HG02798 (cell line): Measurements from ENCODE around the gene GCNT3.
"Not testable (repeated sequence)": the region's sequence is repeated elsewhere in the genome, so short reads cannot be mapped to it uniquely, and the experiment has no call there.

ENCODE experiments used
- ATAC-seq: cut with Tn5 transposase; IDR thresholded peaks from one replicate; pipeline ENCODE4 v1.9.1; 2021; ENCODE audit warnings: mild to moderate bottlenecking; ENCODE audit not compliant: unreplicated experiment, poor library complexity

Gene GCNT3

DNA sequence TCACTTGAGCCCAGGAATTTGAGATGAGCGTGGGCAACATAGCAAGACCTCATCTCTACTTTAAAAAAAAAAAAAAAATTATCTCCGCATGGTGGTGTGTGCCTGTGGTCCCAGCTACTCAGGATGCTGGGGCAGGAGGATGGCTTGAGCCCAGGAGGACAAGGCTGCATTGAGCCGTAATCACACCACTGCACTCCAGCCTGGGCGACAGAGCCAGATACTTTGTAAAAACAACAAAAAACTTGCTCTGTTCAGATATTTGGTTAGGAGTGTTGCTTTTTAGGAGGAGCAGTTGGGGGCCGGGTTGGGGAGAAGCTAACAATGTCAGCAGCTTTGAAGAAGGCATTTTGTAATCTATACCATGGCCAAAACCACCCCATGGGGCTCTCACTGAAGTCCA lies 4.1 kb downstream of the GCNT3 start:
- ATAC-seq = no peak

DNA sequence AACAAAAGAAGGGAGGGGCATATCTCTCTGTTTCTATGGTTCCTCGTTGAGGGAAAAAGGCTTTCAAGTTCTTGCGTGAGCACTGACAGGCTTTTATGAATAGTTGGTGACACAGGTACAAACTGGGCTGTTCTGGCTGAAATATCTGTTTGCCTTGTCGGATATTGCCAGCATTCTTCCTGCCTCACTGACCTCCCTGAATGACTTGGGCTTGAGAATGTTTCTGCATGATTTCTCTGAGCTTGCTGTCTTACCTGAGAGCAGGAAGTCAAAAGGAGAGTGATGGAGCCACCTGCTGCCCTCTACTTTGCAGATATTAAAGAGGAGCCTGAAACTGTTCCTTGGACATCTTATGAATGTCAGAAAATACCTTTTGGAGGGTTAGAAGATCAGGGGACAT lies 4.8 kb downstream of the GCNT3 start:
- no peak for ATAC-seq

DNA sequence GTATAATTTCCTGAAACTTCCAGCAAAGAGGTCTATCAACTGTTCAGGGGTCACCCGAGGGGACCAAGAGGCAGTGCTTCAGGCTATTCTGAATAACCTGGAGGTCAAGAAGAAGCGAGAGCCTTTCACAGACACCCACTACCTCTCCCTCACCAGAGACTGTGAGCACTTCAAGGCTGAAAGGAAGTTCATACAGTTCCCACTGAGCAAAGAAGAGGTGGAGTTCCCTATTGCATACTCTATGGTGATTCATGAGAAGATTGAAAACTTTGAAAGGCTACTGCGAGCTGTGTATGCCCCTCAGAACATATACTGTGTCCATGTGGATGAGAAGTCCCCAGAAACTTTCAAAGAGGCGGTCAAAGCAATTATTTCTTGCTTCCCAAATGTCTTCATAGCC lies 6.8 kb downstream of the GCNT3 start:
- ATAC-seq = no peak

DNA sequence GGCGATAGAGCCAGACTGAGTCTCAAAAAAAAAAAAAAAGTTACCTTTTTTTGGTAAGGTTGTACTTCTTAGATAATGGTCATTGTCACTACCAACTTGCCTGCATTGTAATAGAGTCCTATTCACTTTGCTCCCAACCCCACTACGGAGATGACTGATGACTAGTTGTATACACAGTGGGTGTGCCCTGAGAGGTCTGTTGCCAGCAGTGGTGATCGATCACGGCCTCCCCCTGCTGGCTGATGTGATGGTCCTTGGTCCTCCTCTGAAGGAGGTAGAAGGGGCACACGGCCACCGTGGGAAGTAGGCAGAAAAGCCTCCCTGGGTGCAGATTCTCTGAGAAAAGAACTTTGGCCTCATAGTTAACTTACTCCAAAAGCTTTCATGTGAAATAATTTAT lies 10.7 kb downstream of the GCNT3 start:
- ATAC-seq = peak; percentile 68

DNA sequence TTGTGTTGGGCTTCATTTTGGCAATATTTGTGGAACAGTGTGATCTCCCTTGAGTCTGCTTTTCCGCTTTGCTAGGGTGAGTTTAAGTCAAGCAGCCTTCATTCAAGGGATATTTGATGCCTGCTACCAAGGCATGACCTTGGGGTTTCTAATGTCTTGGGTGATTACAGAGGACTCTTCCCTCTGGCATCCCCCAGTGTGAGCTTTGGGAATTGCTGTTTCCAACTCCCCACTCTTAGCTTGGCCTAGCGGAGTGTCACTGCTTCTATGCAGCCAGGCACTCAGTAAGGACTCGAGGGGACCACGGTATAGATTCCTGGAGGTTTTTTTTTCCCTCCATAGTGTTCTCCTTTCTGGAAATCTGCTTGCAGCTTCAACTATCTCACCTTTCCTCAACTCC lies 21.1 kb downstream of the GCNT3 start:
- no peak for ATAC-seq

DNA sequence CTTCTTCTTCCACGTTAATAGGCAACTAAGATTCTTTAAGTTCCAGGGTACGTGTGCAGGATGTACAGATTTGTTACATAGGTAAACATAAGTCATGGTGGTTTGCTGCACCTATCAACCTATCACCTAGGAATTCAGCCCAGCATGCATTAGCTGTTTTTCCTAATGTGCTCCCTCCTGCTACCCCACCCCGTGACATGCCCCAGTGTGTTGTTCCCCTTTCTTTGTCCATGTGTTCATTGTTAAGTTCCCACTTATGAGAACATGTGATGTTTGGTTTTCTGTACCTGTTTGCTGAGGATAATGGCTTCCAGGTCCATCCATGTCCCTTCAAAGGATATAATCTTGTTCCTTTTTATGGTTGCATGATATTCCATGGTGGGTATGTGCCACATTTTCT lies 24.6 kb downstream of the GCNT3 start:
- no peak for ATAC-seq

DNA sequence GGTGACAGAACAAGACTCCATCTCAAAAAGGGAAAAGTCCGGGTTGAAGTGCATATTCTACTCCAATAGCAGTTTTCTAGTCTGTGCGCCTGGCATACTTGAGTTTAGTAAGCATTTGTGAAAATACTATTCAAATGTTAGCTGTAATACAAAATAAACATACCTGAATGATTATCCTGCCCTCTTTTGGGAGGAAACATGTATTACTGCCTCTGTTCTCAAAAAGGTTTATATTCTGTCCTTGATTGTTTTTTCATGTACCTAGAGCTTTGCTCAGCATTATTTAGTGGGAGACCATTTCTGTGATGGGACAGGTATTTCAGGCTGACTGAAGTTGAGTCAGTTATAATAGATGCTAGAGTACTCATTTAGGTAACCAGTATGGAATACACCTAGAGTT lies 25.9 kb downstream of the GCNT3 start:
- ATAC-seq = not testable (repeated sequence)

DNA sequence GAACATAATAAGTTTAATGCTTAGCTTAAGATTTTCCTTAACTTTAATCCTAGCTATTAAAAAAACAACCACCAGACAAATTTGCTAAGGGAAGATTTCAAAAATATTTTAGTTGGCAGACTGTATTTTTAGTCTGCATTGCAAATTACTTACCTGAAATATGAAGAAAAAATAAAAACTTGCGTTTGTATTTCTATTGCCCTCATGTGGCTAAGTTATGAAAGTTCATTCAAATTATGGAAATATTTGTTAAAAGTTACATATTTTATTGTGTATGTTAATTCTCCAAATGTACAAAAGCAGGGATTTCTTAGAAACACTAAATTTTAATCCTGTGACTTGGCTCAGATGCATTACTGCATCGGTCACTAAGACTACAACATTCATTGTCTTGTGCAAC lies 30.8 kb downstream of the GCNT3 start:
- no peak for ATAC-seq

DNA sequence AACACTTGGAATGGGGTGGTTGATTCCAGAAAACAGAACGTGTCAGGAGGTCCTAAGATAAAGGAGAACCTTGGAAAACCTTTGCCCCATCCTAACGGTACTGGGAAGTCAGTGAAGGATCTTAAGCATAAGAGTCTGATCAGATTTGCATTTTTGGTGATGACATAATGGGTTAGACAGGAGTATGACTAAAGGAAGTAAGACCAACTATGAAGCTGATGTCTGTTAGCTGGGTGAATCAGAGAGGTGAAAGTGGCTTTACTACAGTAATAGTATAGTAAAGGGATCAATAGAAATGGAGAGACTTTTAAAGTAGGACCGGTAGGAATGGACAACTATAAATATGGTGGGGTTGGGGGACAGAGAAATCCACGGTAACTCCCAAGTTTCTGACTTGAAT lies 33.2 kb downstream of the GCNT3 start:
- ATAC-seq = no peak

DNA sequence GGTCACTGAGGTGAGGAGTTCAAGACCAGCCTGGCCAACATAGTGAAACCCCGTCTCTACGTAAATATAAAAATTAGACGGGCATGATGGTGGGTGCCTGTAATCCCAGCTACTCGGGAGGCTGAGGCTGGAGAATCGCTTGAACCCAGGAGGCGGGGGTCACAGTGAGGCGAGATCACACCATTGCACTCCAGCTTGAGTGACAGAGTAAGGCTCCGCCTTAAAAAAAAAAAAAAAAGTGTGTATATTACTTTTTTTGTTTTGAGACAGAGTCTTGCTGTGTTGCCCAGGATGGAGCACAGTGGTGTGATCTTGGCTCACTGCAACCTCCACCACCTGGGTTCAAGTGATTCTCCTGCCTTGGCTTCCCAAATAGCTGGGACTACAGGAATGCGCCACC lies 34.2 kb downstream of the GCNT3 start:
- ATAC-seq = not testable (repeated sequence)

DNA sequence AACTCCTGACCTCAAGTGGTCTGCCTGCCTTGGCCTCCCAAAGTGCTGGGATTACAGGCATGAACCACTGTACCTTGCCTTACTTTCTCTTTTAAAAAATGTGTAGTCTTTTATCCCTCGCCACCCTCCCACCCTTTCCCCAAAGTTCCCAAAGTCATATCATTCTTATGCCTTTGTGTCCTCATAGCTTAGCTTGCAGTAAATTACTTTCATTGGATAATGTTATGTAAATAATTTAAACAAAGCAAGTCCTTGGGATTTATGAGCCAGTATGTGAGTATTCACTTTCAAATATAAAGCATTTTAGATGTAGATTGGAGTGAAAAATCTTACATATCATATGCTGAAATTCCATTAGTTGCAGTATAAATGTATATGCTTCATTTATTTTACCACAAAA lies 34.7 kb downstream of the GCNT3 start:
- no peak for ATAC-seq

DNA sequence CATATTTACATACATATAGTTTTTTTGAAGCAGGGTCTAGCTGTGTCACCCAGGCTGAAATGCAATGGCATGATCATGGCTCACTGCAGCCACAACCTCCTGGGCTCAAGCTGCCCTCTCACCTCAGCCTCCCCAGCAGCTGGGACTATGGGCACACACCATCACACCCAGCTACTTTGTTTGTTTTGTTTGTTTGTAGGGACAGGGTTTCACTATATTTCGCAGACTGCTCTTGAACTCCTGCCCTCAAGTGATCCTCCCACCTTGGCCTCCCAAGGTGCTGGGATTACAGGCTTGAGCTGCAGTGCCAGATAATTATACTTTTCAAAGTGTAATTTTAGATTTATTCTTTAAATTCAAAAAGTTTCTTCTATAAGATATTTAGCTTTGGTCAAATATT lies 35.5 kb downstream of the GCNT3 start:
- ATAC-seq = no peak

DNA sequence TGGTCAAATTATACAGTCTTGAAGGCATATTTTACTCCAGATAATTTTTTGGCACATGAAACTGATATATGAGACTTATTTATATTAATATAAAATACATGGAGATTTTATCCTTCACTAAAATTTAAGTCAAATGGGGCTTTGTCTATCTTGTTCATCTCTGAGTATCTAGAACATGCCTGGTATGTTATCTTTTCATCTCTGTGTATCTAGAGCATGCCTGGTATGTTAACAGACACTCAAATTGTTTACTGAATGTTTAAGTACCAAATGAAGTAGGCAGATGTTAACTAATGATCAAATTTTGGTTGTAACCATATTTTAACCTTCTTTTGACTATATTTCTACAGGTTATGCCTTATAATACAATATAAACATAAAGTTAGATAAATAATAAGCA lies 38.0 kb downstream of the GCNT3 start:
- ATAC-seq = no peak

DNA sequence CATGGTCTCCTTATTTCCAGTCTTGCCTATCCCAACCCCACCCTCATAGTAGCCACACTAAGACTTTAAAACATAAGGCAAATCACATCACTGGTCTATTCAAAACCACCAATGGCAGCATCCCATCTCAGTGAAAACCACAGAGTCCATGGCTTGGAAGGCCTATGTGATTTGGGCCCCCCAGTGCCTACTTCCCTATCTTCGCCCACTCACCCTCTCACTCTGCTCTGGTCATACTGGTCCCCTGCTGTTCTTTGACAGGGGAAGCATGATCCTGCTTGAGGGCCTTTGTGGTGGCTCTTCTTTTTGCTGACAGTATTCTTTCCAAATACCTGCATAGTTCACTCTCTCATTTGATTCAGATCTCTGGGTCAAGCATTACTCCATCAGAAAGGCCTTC lies 42.5 kb downstream of the GCNT3 start:
- ATAC-seq = no peak

DNA sequence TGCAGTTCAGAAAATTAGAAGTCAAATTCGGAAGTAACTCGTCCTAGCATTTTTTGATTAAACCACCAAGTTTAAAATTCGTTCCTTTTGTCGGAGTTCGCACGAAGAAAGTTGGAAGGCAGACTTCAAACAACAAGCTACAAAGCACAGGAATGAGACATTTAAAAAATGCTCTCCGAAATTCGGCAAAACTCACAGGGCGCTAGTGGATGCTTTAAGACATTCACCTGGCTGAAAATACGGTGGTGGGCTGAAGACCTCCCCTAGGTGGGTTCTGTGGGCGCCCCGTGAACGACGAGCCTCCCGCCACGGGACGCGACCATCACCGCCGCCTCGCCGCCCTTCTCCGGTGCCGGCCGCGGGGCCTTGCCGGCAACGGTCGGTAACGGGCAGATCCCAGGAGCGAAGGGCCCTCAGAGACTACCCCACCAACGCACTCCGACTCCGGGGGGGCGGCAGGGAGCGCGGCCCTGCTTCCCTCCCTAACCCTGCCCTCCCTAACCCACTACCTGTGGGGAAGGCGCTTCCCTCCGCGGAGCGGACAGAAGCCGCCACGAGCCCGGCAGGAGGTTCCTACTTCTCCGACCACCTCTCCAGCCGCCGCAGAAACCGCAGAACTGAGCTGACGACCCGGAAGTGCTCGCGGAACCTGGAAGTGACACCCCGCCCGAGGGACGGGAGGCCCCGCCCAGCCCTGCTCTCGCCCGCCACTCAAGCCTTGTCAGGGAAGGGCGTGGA lies 45.5 kb downstream of the GCNT3 start, which contains the start of gene GTF2A2:
Gene GTF2A2, minus strand, starts transcription at position 619 of the 738 bp plus-strand sequence. CDS start 5,238 bp downstream, outside the sequence.
- ATAC-seq = peak; percentile 99

DNA sequence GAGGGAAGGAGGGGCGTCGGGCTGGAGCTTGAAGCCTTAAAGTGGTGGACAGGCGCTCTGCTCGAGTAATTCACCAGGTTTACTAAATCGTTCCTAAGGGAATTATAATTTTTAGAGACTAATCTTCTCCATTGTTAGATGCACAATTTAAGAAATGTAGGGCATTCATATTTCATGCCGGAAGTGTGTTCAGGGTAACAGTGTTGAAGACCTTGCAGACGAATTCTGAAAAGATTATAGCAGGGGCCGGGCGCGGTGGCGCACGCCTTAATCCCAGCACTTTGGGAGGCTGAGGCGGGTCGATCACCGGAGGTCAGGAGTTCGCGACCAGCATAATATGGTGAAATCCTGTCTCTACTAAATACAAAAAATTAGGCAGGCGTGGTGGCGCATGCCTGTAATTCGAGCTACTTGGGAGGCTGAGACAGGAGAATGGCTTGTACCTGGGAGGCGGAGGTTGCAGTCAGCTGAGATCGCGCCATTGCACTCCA lies 46.1 kb downstream of the GCNT3 start:
- ATAC-seq = no peak

DNA sequence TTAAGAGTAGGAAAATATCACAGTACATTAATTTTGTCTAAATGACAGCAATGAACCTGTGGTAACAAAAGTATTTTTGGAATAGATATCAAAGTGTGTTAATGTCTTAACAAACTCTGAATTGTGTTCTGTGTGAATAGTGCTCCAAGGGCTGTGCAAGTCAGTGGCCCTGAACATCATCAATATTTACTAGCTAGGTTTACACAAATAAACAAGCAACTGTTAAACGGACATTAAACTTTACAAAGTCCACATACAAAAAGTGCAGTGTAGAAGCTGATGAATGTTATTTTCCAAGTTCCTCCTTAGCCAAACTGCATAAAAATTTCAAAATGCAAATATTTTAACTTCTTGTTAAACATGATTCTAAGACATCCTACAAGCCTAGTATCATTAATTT lies 47.8 kb downstream of the GCNT3 start:
- no peak for ATAC-seq

DNA sequence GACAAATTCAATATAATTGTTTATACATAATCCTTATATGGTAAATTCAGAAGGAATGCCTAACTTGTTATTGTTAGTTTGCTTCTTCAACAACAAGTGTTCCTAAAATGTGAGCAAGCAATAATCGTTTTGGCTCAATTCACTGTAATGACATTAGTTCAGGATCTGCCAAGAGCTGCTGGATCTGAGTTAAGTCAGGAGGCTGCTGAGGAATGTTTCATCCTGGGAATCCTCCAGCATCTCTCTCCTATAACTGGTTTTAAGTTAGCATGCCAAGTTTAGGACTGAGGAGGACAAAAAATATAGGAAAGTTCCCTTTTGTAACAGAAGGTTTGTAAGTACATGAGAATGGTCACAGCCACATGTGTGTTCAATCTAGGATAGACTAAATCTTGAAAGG lies 50.7 kb downstream of the GCNT3 start:
- ATAC-seq = no peak

DNA sequence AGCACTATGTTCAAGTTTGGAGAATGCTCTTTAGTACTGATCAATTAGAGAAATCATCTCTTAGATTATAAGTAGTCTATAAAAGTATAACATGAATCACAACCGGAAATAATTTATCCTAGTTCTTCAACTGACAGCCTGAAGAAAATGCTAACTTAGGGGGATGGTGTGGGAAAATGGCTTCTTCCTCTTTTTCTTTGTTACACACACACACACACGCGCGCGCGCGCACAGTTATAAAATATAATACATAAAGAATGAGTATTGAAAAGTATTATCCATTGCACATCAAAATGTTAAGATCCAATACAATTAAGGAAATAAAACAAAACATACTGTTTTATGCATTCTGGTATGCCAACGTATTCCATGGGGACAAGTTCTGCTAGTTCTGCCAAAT lies 57.0 kb downstream of the GCNT3 start:
- ATAC-seq = no peak
